Iris pigment epithelial cell (primary cell): ENCODE measurements around the gene CFAP74.

Experiments
- DNase-seq: peaks from one replicate; pipeline ENCODE4 v3.0.0-alpha.2; 2011; ENCODE audit warnings: low read depth

The CFAP74 gene, protein sequence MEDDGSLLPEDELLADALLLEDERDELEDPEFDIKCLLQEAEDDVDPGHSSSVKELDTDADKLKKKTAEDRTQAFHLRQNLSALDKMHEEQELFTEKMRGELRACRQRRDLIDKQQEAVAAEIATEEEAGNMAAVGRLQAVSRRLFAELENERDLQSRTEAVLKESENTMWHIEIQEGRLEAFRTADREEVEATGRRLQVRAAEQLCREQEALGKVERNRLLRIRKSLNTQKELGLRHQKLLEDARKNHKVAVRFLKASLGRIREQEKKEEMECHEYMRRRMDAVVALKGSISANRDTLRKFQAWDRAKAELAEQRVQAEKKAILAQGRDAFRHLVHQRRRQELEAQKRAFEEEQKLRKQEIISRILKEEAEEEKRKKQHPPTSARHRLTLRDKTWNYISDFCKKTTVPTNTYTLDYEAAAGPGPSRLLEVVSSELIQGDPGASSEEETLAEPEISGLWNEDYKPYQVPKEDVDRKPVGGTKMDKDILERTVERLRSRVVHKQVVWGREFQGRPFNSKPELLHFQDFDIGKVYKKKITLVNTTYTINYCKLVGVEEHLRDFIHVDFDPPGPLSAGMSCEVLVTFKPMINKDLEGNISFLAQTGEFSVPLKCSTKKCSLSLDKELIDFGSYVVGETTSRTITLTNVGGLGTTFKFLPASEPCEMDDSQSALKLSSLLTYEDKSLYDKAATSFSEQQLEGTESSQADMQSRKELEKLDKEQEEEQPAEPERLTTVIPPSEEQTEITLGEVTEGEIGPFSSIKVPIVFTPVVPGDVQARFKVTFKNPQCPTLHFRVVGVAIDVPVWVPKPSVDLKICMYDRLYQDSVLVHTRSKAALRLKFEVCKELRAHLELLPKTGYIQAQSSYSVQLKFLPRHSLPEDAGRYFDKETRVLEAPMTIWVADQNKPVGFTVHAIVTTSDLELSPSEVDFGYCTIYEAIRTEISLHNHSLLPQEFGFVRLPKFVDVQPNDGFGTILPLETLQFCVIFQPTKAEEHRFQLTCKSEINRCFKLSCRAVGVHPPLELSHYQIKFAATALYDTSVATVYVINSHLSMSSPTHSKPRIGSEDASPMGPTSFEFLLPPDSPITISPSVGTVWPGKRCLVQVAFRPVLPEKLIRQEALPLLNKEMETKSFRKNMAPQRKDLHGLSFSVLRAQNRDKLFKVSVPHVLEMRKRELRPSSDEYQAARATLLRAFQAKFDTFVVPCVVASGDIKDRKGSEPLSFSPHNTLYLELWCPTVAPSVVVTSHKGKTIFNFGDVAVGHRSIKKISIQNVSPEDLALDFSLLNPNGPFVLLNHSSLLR (N-terminal part only)

DNA sequence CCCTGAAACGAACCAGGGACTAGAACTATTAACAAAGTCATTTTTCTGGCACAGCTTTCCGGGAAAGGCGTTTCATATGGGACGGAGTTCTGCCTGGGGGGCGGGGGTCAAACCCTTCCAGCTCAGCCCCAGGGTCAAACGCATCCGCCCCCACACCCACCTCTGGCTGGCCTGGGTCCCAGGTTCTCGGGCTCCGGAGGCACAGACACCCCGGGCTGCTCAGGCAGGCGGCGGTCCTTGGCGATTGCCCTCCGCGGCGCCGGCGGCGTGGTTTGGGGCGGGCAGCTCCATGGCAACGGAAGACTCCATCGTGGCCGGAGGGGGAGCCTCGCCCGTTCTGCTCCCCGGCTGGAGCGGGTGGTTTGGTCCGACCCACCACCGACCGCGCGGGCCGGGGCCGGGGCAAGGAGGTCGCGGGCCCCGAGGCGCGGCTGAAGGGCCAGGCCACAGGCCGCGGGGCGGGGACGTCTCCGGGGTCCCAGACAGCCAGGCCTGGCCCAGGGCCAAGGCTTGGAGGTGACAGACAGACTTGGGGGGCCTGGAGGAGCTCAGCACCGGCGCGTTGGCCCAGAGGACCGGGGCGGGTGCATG lies at the start of gene CFAP74:
CFAP74 (minus strand) TSS at position 246 of the 591 bp plus-strand sequence. CDS start 12,830 bp downstream, outside the sequence.
- DNase-seq, result peak; percentile 55

- DNase-seq, result peak; percentile 12
Observed at GRCh38 chr1:2053217-2053616, 49.6 kb upstream of the CFAP74 start.

GRCh38 chr1:2052756-2053155 lies 49.2 kb upstream of the CFAP74 start:
- no peak for DNase-seq

- DNase-seq, result no peak
Observed at GRCh38 chr1:2052054-2052679, 48.6 kb upstream of the CFAP74 start.

- peak; percentile 9 for DNase-seq
Observed at GRCh38 chr1:2050793-2051682, 47.5 kb upstream of the CFAP74 start.

DNA sequence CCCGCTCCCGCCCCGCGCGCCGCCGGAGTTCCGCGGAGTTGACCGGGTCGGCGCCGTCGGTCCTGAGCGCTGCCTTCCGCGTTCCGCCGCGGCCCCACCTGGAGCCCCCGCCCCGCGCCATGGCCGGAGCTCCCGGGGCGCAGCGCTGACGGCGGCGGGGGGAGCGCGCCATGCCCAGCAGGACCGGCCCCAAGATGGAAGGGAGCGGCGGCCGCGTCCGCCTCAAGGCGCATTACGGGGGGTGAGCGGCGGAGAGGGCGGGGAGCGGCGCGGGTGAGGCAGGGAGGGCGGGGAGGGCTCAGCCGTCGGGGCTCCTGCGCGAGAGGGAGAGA lies 46.8 kb upstream of the CFAP74 start:
- peak; percentile 14 for DNase-seq

DNA sequence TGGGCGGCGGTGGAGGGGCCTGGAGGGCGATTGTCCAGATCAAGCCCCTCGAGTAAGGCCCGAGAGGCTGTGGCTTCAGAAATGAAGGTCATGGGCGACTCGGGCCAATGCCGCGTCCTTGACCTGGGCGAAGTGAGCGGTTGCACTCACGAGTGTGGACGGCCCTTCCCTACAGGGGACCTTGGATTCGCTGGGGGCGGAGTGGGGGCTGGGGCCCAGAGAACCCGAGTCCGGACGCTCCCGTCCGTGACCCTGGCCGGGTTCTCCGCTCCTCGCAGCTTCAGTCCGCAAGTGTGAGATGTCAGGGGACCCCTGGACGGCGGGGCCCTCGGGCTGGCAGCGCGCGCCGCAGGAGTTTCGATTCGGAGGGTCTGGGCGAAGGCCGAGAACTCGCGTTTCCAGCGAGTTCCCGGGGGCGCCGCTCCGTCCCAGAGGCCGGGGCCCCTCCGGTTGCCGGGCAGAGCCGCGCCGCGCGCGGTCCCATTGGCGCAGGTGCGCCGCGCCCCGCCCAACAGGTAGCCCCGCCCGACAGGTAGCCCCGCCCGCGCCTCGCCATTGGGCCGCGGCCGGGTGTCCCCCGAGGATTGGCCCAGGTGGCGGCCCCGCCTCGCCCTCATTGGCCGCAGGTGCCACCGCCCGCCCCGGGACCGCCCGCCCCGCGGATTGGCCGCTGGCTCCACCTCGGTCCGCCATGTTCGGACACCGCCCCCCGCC lies 46.3 kb upstream of the CFAP74 start, which contains the start of gene PRKCZ:
PRKCZ (plus strand) TSS at position 694 of the 714 bp plus-strand sequence. CDS start 220 bp downstream, outside the sequence.
- peak; percentile 71 for DNase-seq

DNA sequence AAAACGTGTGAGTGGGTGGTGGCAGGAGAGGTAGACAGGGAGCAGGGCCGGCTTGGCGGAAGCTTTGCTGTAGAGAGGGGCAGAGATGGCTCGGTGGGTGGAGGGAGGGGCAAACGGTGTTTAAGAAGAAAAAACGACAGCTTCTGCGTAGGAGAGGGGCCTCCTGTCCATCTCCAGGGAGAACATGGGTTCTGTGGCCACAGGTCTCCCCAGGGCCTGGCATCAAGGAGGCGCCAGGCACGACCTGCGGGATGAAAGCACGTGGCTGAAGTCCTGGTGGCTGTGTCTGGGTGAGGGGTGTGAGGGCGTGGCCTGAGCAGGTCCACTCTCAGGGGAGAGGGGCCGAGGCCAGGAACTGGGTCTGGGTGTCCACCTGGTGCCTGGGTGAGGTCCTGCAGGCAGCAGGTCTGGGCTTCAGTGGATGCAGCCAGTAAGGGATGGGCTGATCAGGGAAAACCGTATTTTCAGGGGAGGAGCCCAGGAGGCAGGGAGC lies 45.7 kb upstream of the CFAP74 start:
- DNase-seq, result peak; percentile 9

- no peak for DNase-seq
Observed at GRCh38 chr1:2047749-2048729, 44.5 kb upstream of the CFAP74 start.

- DNase-seq, result no peak
Observed at GRCh38 chr1:2046953-2047748, 43.6 kb upstream of the CFAP74 start.

- DNase-seq, result peak; percentile 9
Observed at GRCh38 chr1:2046174-2046917, 42.8 kb upstream of the CFAP74 start.

GRCh38 chr1:2045468-2046173 lies 42.0 kb upstream of the CFAP74 start:
- no peak for DNase-seq

GRCh38 chr1:2044510-2045319 lies 41.1 kb upstream of the CFAP74 start:
- peak; percentile 12 for DNase-seq

DNA sequence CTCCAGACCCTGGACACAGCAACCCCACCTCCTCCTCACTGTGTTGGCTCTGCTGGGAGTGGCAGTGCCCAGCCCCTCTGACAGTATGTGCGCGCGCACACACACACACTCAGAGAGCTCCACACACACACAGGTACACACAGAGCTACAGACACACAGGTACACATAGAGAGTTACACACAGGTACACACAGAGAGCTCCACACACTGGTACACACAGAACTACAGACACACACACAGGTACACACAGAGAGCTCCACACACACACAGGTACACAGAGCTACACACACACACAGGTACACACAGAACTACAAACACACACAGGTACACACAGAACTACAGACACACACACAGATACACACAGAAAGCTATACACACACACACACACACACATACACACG lies 40.3 kb upstream of the CFAP74 start:
- no peak for DNase-seq
